GM20431 (cell line): ENCODE data around the gene HMGCR.
"Not testable (repeated sequence)": the region's sequence is repeated elsewhere in the genome, so short reads cannot be mapped to it uniquely, and the experiment has no call there.

Experiments used
- in situ Hi-C: fragments of 300-500 bp; cut with MseI, MboI; formaldehyde crosslinking; loops from one replicate; pipeline ENCODE4 v1.15.0; 2020; ENCODE audit warnings: low sequenced_read_pairs; ENCODE audit not compliant: unreplicated experiment

Gene HMGCR

GRCh38 chr5:75336615-75337336 lies at the start of gene HMGCR:
HMGCR (plus strand) TSS chr5:75337220; CDS start chr5:75342606, 5,386 bp downstream.
- in situ Hi-C loops: no loop called here

GRCh38 chr5:75291844-75292243 lies 45.2 kb upstream of the HMGCR start:
- in situ Hi-C loops: not testable (repeated sequence)

- in situ Hi-C loops: no loop called here
Observed at GRCh38 chr5:75300084-75300483, 36.9 kb upstream of the HMGCR start.

GRCh38 chr5:75303419-75303818 lies 33.6 kb upstream of the HMGCR start:
- in situ Hi-C loops: no loop called here

- in situ Hi-C loops: not testable (repeated sequence)
Observed at GRCh38 chr5:75304486-75304885, 32.5 kb upstream of the HMGCR start.

GRCh38 chr5:75306746-75307145 lies 30.3 kb upstream of the HMGCR start:
- in situ Hi-C loops: no loop called here

- in situ Hi-C loops: no loop called here
Observed at GRCh38 chr5:75310212-75310611, 26.8 kb upstream of the HMGCR start.

GRCh38 chr5:75319148-75319547 lies 17.9 kb upstream of the HMGCR start:
- in situ Hi-C loops: not testable (repeated sequence)

GRCh38 chr5:75319638-75320037 lies 17.4 kb upstream of the HMGCR start:
- in situ Hi-C loops: no loop called here

- in situ Hi-C loops: no loop called here
Observed at GRCh38 chr5:75320371-75320770, 16.6 kb upstream of the HMGCR start.

GRCh38 chr5:75322066-75322465 lies 15.0 kb upstream of the HMGCR start:
- in situ Hi-C loops: no loop called here

- in situ Hi-C loops: no loop called here
Observed at GRCh38 chr5:75324791-75325190, 12.2 kb upstream of the HMGCR start.

- in situ Hi-C loops: no loop called here
Observed at GRCh38 chr5:75325242-75325641, 11.8 kb upstream of the HMGCR start.

- in situ Hi-C loops: no loop called here
Observed at GRCh38 chr5:75330404-75330803, 6.6 kb upstream of the HMGCR start.

GRCh38 chr5:75331095-75332090 lies 5.6 kb upstream of the HMGCR start:
- in situ Hi-C loops: no loop called here

GRCh38 chr5:75333759-75334158 lies 3.3 kb upstream of the HMGCR start:
- in situ Hi-C loops: not testable (repeated sequence)

- in situ Hi-C loops: not testable (repeated sequence)
Observed at GRCh38 chr5:75334413-75334812, 2.6 kb upstream of the HMGCR start.

GRCh38 chr5:75335486-75335885 lies 1.5 kb upstream of the HMGCR start:
- in situ Hi-C loops: no loop called here

GRCh38 chr5:75335952-75336614 lies 937 bp upstream of the HMGCR start:
- in situ Hi-C loops: no loop called here

GRCh38 chr5:75337366-75338021 lies 474 bp downstream of the HMGCR start:
- in situ Hi-C loops: no loop called here
